Effector memory CD8-positive, alpha-beta T cell (primary cell): Measurements from ENCODE around the gene TMEM179B.
"Not testable (repeated sequence)": the region's sequence is repeated elsewhere in the genome, so short reads cannot be mapped to it uniquely, and the experiment has no call there.

ENCODE experiments used
- ATAC-seq: fragments of 150-1000 bp; cut with Tn5 transposase; replicated peaks from 2 replicates; pipeline ENCODE4 v1.10.0; 2021; ENCODE audit warnings: mild to moderate bottlenecking, moderate library complexity
- DNase-seq, 3 experiments: peaks; one replicate each; pipeline ENCODE4 v3.0.0; 2021
- H3K27ac Mint-ChIP-seq, 2 donors: one replicate each; pipeline ENCODE4 v1.8.0; 2022; ENCODE audit warnings: mild to moderate bottlenecking in 2 of 2, mixed read lengths in 2 of 2, moderate library complexity in 2 of 2
- H3K27me3 Mint-ChIP-seq, 2 donors: one replicate each; pipeline ENCODE4 v1.8.0; 2022; ENCODE audit warnings: mixed read lengths in 2 of 2
- H3K36me3 Mint-ChIP-seq: one replicate; pipeline ENCODE4 v1.8.0; 2022; ENCODE audit warnings: mild to moderate bottlenecking, moderate library complexity, mixed read lengths; ENCODE audit not compliant: insufficient read depth
- H3K4me1 Mint-ChIP-seq, 2 donors: one replicate each; pipeline ENCODE4 v1.8.0; 2022; ENCODE audit warnings: low read depth in 2 of 2, mixed read lengths in 2 of 2
- H3K4me3 Mint-ChIP-seq, 2 donors: one replicate each; pipeline ENCODE4 v1.8.0; 2022; ENCODE audit warnings: mild to moderate bottlenecking in 2 of 2, mixed read lengths in 2 of 2, moderate library complexity in 2 of 2
- H3K9me3 Mint-ChIP-seq, 2 donors: one replicate each; pipeline ENCODE4 v1.8.0; 2022; ENCODE audit warnings: mixed read lengths in 2 of 2

TMEM179B gene

GRCh38 chr11:62796281-62796680 lies 9.1 kb downstream of the TMEM179B start:
- Mint-ChIP-seq H3K9me3 (no peaks in the 10 kb centered on the region), H3K27ac (peak overlapping the region in 1 of 2 donors; percentile 79), H3K4me1 (peaks cover 9 to 13% of the 10 kb centered on the region in 2 donors), H3K27me3 (no peaks in the 10 kb centered on the region), H3K4me3 (no peak overlapping the region), H3K36me3 (peaks cover 100% of the 10 kb centered on the region)
- DNase-seq (no peak), ATAC-seq (no peak)

- H3K4me1 Mint-ChIP-seq, result peaks cover 12 to 16% of the 10 kb centered on the region in 2 donors
- H3K27me3 Mint-ChIP-seq, result no peaks in the 10 kb centered on the region
- H3K4me3 Mint-ChIP-seq, result no peak overlapping the region
- H3K36me3 Mint-ChIP-seq, result peaks cover 99% of the 10 kb centered on the region
- H3K9me3 Mint-ChIP-seq, result no peaks in the 10 kb centered on the region
- peak overlapping the region in 1 of 2 donors; percentile 85 for H3K27ac Mint-ChIP-seq
- ATAC-seq (no peak), DNase-seq (no peak)
These were observed 12.3 kb downstream of the TMEM179B start for GRCh38 chr11:62799486-62799885.

- ATAC-seq, result no peak
- no peak for DNase-seq
- H3K36me3 Mint-ChIP-seq, result peaks cover 96% of the 10 kb centered on the region
- no peaks in the 10 kb centered on the region for H3K27me3 Mint-ChIP-seq
- peaks cover 18 to 23% of the 10 kb centered on the region in 2 donors for H3K4me1 Mint-ChIP-seq
- no peaks in the 10 kb centered on the region for H3K9me3 Mint-ChIP-seq
- H3K27ac Mint-ChIP-seq, result peak overlapping the region in 1 of 2 donors; percentile 68
- H3K4me3 Mint-ChIP-seq, result no peak overlapping the region
These were observed 13.9 kb downstream of the TMEM179B start for GRCh38 chr11:62801071-62801470.

- H3K36me3 Mint-ChIP-seq, result peaks cover 62% of the 10 kb centered on the region
- ATAC-seq, result peak; percentile 22
- no peak for DNase-seq
These were observed 17.3 kb downstream of the TMEM179B start for GRCh38 chr11:62804310-62805075.

GRCh38 chr11:62805076-62805892 lies 18.1 kb downstream of the TMEM179B start, which contains the start of gene NXF1:
Gene NXF1, minus strand, starts transcription at chr11:62805440. Its CDS starts 84 bp downstream, at chr11:62805356.
- ATAC-seq, result peak; percentile 84
- no peaks in the 10 kb centered on the region for H3K27me3 Mint-ChIP-seq
- H3K27ac Mint-ChIP-seq, result peak within 1 kb of the TSS; percentile 91 to 99

More at GRCh38 chr11:62804310-62805075, 17.3 kb downstream of the TMEM179B start:
- Mint-ChIP-seq H3K27ac (peak overlapping the region; percentile 91 to 99), H3K4me1 (peaks cover 16 to 26% of the 10 kb centered on the region in 2 donors), H3K4me3 (peak overlapping the region; percentile 95 to 98), H3K27me3 (no peaks in the 10 kb centered on the region), H3K9me3 (no peaks in the 10 kb centered on the region)

GRCh38 chr11:62805961-62806441 lies 18.8 kb downstream of the TMEM179B start:
- Mint-ChIP-seq H3K9me3 (no peaks in the 10 kb centered on the region), H3K4me3 (peak overlapping the region; percentile 95 to 98), H3K27ac (peak overlapping the region; percentile 91 to 99), H3K4me1 (peaks cover 16 to 25% of the 10 kb centered on the region in 2 donors), H3K27me3 (no peaks in the 10 kb centered on the region), H3K36me3 (peaks cover 47% of the 10 kb centered on the region)
- ATAC-seq (peak; percentile 18), DNase-seq (peak in 1 of 3 experiments; percentile 11)

More at GRCh38 chr11:62805076-62805892, 18.1 kb downstream of the TMEM179B start, which contains the start of gene NXF1:
- H3K4me1 Mint-ChIP-seq, result peaks cover 16 to 24% of the 10 kb centered on the region in 2 donors
- peak within 1 kb of the TSS; percentile 95 to 98 for H3K4me3 Mint-ChIP-seq
- peak; percentile 95 to 98 (median 97) for DNase-seq
- no peaks in the 10 kb centered on the region for H3K9me3 Mint-ChIP-seq
- H3K36me3 Mint-ChIP-seq, result peaks cover 54% of the 10 kb centered on the region

- ATAC-seq (no peak), DNase-seq (no peak)
- H3K27me3 Mint-ChIP-seq, result no peaks in the 10 kb centered on the region
- no peaks in the 10 kb centered on the region for H3K9me3 Mint-ChIP-seq
- peaks cover 16 to 26% of the 10 kb centered on the region in 2 donors for H3K4me1 Mint-ChIP-seq
- H3K27ac Mint-ChIP-seq, result peak overlapping the region in 1 of 2 donors; percentile 99
- peak overlapping the region; percentile 95 to 98 for H3K4me3 Mint-ChIP-seq
- H3K36me3 Mint-ChIP-seq, result peaks cover 41% of the 10 kb centered on the region
These were observed 19.5 kb downstream of the TMEM179B start for GRCh38 chr11:62806611-62807121.

- Mint-ChIP-seq H3K27ac (peak overlapping the region; percentile 39 to 79), H3K4me3 (no peak overlapping the region)
- no peak for ATAC-seq
These were observed 23.5 kb downstream of the TMEM179B start for GRCh38 chr11:62810748-62811147.

GRCh38 chr11:62811659-62812058 lies 24.5 kb downstream of the TMEM179B start:
- H3K4me1 Mint-ChIP-seq, result peaks cover 0 to 3% of the 10 kb centered on the region in 2 donors
- ATAC-seq, result no peak
- H3K9me3 Mint-ChIP-seq, result no peaks in the 10 kb centered on the region
- H3K27ac Mint-ChIP-seq, result peak overlapping the region; percentile 39 to 79
- no peaks in the 10 kb centered on the region for H3K27me3 Mint-ChIP-seq
- H3K4me3 Mint-ChIP-seq, result no peak overlapping the region
- peaks cover 36% of the 10 kb centered on the region for H3K36me3 Mint-ChIP-seq
- DNase-seq, result no peak

More at GRCh38 chr11:62810748-62811147, 23.5 kb downstream of the TMEM179B start:
- Mint-ChIP-seq H3K4me1 (peaks cover 0 to 6% of the 10 kb centered on the region in 2 donors), H3K27me3 (no peaks in the 10 kb centered on the region), H3K9me3 (no peaks in the 10 kb centered on the region), H3K36me3 (peaks cover 28% of the 10 kb centered on the region)
- DNase-seq, result no peak

GRCh38 chr11:62816557-62816956 lies 29.4 kb downstream of the TMEM179B start:
- Mint-ChIP-seq H3K4me1 (no peaks in the 10 kb centered on the region), H3K27ac (no peak overlapping the region), H3K4me3 (no peak overlapping the region), H3K9me3 (no peaks in the 10 kb centered on the region), H3K27me3 (no peaks in the 10 kb centered on the region), H3K36me3 (peaks cover 84% of the 10 kb centered on the region)
- DNase-seq, result no peak
- no peak for ATAC-seq

- Mint-ChIP-seq H3K9me3 (no peaks in the 10 kb centered on the region), H3K36me3 (peaks cover 79% of the 10 kb centered on the region), H3K4me3 (no peak overlapping the region), H3K27ac (no peak overlapping the region), H3K27me3 (no peaks in the 10 kb centered on the region), H3K4me1 (no peaks in the 10 kb centered on the region)
- ATAC-seq (no peak), DNase-seq (no peak)
These were observed 29.9 kb downstream of the TMEM179B start for GRCh38 chr11:62817129-62817528.

- peak overlapping the region in 1 of 2 donors; percentile 82 for H3K27ac Mint-ChIP-seq
- no peaks in the 10 kb centered on the region for H3K27me3 Mint-ChIP-seq
- H3K4me3 Mint-ChIP-seq, result no peak overlapping the region
- no peak for ATAC-seq
- DNase-seq, result no peak
- no peaks in the 10 kb centered on the region for H3K9me3 Mint-ChIP-seq
- H3K4me1 Mint-ChIP-seq, result peaks cover 4 to 10% of the 10 kb centered on the region in 2 donors
- H3K36me3 Mint-ChIP-seq, result peaks cover 85% of the 10 kb centered on the region
These were observed 36.5 kb downstream of the TMEM179B start for GRCh38 chr11:62823677-62824076.

GRCh38 chr11:62828130-62828529 lies 40.9 kb downstream of the TMEM179B start:
- not testable (repeated sequence) for DNase-seq, H3K4me3 Mint-ChIP-seq, H3K27me3 Mint-ChIP-seq, ATAC-seq, H3K9me3 Mint-ChIP-seq, H3K27ac Mint-ChIP-seq
- H3K4me1 Mint-ChIP-seq, result peaks cover 20 to 31% of the 10 kb centered on the region in 2 donors
- H3K36me3 Mint-ChIP-seq, result peaks cover 79% of the 10 kb centered on the region
